K562 (cell line): ENCODE data around the gene SAMD11. TPM values are rescaled to one million over a fixed set of nuclear protein-coding genes. Genes with fewer than 3 reads are reported as not detected.

ENCODE experiments used
- ATAC-seq: fragments of 200-7000 bp; cut with Tn5 transposase; 3 replicates; pipeline ENCODE4 v1.9.1; 2020; ENCODE audit warnings: moderate library complexity
- BruUV-seq: library from RNA; stranded (reverse); fragments of 400-500 nt; replicated peaks from 2 replicates; lab custom pipeline; 2021; lab: Mats Ljungman, UMichigan
- CTCF ChIA-PET: fragments of 300-600 bp; formaldehyde crosslinking; extraction: SDS; loops from one replicate; lab custom pipeline; 2021; ENCODE audit warnings: low intra/inter-chr PET ratio; lab: Yijun Ruan, JAX
- POLR2A ChIA-PET: fragments of 300-600, 350-650 bp; sonication (Branson Sonifier 250); formaldehyde crosslinking; extraction: SDS; loops from one replicate; lab custom pipeline; 2021; ENCODE audit warnings: antibody characterized with exemption, inconsistent platforms; lab: Yijun Ruan, JAX
- DNase-seq, 4 experiments: peaks; one replicate each; pipeline versions ENCODE4 v3.0.0 to v3.0.0-alpha.2; 2011 to 2018; ENCODE audit warnings: low spot score in 3 of 4, mixed read lengths in 3 of 4; ENCODE audit errors: extremely low read depth in 1 of 4
- FAIRE-seq: peaks from 2 replicates; lab custom pipeline; 2011; peaks lifted over from hg19 to GRCh38; lab: Jason Lieb, UNC
- H2AFZ ChIP-seq: 2 replicates; pipeline ENCODE4 v1.6.0; 2011; ENCODE audit warnings: low read depth, low read length, control low read depth, inconsistent platforms
- H3K27ac ChIP-seq: fragments of 200-600 bp; 3 replicates; pipeline ENCODE4 v1.8.0; 2011; ENCODE audit warnings: low read depth, mild to moderate bottlenecking, control low read depth, inconsistent platforms, low read length, moderate library complexity, mixed read lengths; ENCODE audit errors: extremely low read depth
- H3K27me3 ChIP-seq, 2 experiments: fragments of 300-600 bp in 1 of 2; 2 replicates in 1 of 2; 3 replicates in 1 of 2; pipeline versions ENCODE4 v1.6.0 to v1.8.0; 2011; ENCODE audit warnings: inconsistent platforms in 2 of 2, low read length in 2 of 2, mild to moderate bottlenecking in 1 of 2, mixed read lengths in 1 of 2, moderate library complexity in 1 of 2; ENCODE audit not compliant: control insufficient read depth in 2 of 2, insufficient read depth in 2 of 2
- H3K36me3 ChIP-seq: fragments of 300-600 bp; 3 replicates; pipeline ENCODE4 v1.8.0; 2011; ENCODE audit warnings: mild to moderate bottlenecking, low read length, inconsistent platforms; ENCODE audit not compliant: control insufficient read depth, insufficient read depth
- H3K4me1 ChIP-seq, 2 experiments: fragments of 200-600 bp in 1 of 2; replicated peaks in 1 of 2; 2 replicates in 1 of 2; 3 replicates in 1 of 2; pipeline versions ENCODE4 v1.5.1 to v1.8.0; 2011; ENCODE audit warnings: inconsistent platforms in 2 of 2, low read length in 2 of 2, mild to moderate bottlenecking in 1 of 2, mixed read lengths in 1 of 2, moderate library complexity in 1 of 2; ENCODE audit not compliant: control insufficient read depth in 2 of 2, insufficient read depth in 2 of 2
- H3K4me2 ChIP-seq: 2 replicates; pipeline ENCODE4 v1.6.1; 2011; ENCODE audit warnings: low read length, control low read depth, inconsistent platforms, mixed read lengths; ENCODE audit not compliant: insufficient read depth
- H3K4me3 ChIP-seq: fragments of 200-600 bp; sonication (generic), shearing (Covaris generic); 2 replicates; pipeline ENCODE4 v1.5.1; 2016; ENCODE audit warnings: control low read depth, inconsistent platforms
- H3K79me2 ChIP-seq: fragments of 200-600 bp; 3 replicates; pipeline ENCODE4 v1.8.0; 2011; ENCODE audit warnings: low read length, inconsistent platforms; ENCODE audit not compliant: control insufficient read depth, insufficient read depth
- H3K9ac ChIP-seq, 2 experiments: 2 replicates each; pipeline versions ENCODE4 v1.6.0 to v1.6.1; 2011; ENCODE audit warnings: low read depth in 2 of 2, low read length in 2 of 2, control low read depth in 1 of 2, inconsistent platforms in 1 of 2, mild to moderate bottlenecking in 1 of 2, mixed read lengths in 1 of 2; ENCODE audit not compliant: insufficient read depth in 1 of 2
- H3K9me1 ChIP-seq: one replicate; pipeline ENCODE4 v1.6.0; 2011; ENCODE audit warnings: inconsistent platforms, mild to moderate bottlenecking, low read length, moderate library complexity; ENCODE audit not compliant: control insufficient read depth, insufficient read depth
- H3K9me3 ChIP-seq: replicated peaks from 2 replicates; pipeline ENCODE4 v1.5.1; 2011; ENCODE audit warnings: low read depth, low read length, inconsistent platforms; ENCODE audit not compliant: control insufficient read depth, insufficient read depth
- H4K20me1 ChIP-seq: replicated peaks from 2 replicates; pipeline ENCODE4 v1.6.1; 2011; ENCODE audit warnings: low read length, inconsistent platforms, mixed read lengths; ENCODE audit not compliant: control insufficient read depth, insufficient read depth
- ARID3A ChIP-seq: IDR thresholded peaks from 2 replicates; pipeline ENCODE4 v1.6.1; 2012; ENCODE audit warnings: low read depth, low read length, improper control_type of control experiment, borderline replicate concordance
- BHLHE40 ChIP-seq: IDR thresholded peaks from 2 replicates; pipeline ENCODE4 v1.6.1; 2011; ENCODE audit warnings: low read length, improper control_type of control experiment
- FIP1L1 ChIP-seq: fragments of 200-400 bp; formaldehyde crosslinking; IDR thresholded peaks from 2 replicates; pipeline ENCODE4 v1.6.1; 2018; ENCODE audit warnings: mild to moderate bottlenecking, low read depth, low read length; ENCODE audit not compliant: poor library complexity, severe bottlenecking
- MEF2D ChIP-seq: conservative IDR thresholded peaks from 2 replicates; pipeline ENCODE4 v1.6.1; 2016; ENCODE audit warnings: low read depth, missing genetic modification characterization, missing compliant biosample characterization
- PHF8 ChIP-seq: fragments of 200-600 bp; sonication (generic); IDR thresholded peaks from 2 replicates; pipeline ENCODE4 v1.6.1; 2012; ENCODE audit warnings: mixed run types, mild to moderate bottlenecking, inconsistent platforms, low read length, moderate library complexity, borderline replicate concordance
- SAP30 ChIP-seq: fragments of 200-600 bp; sonication (generic); IDR thresholded peaks from 2 replicates; pipeline ENCODE4 v1.6.1; 2012; ENCODE audit warnings: borderline replicate concordance, low read depth, mild to moderate bottlenecking, moderate library complexity, low read length, control low read depth, inconsistent platforms; ENCODE audit not compliant: insufficient read depth, poor library complexity, severe bottlenecking
- SRSF9 ChIP-seq: fragments of 200-400 bp; formaldehyde crosslinking; IDR thresholded peaks from 2 replicates; pipeline ENCODE4 v1.6.1; 2017; ENCODE audit warnings: low read depth, low read length, borderline replicate concordance
- UBTF ChIP-seq, 2 experiments: IDR thresholded peaks; 2 replicates each; pipeline ENCODE4 v1.6.1; 2012; ENCODE audit warnings: improper control_type of control experiment in 2 of 2, low read depth in 2 of 2, low read length in 2 of 2, borderline replicate concordance in 1 of 2
- USF2 ChIP-seq: sonication (generic); formaldehyde crosslinking; IDR thresholded peaks from 2 replicates; pipeline ENCODE4 v1.5.0; 2020; ENCODE audit warnings: missing genetic modification reagents
- ZNF316 ChIP-seq: fragments of 450-650 bp; IDR thresholded peaks from 2 replicates; pipeline ENCODE4 v1.6.1; 2016
- ZNF584 ChIP-seq: fragments of 200-800 bp; sonication (Bioruptor generic); IDR thresholded peaks from 2 replicates; pipeline ENCODE4 v1.6.1; 2016; ENCODE audit warnings: low read depth, mild to moderate bottlenecking, missing genetic modification characterization, missing compliant biosample characterization
- ZNF717 ChIP-seq: fragments of 250-450 bp; sonication (Bioruptor Pico); IDR thresholded peaks from 2 replicates; pipeline ENCODE4 v1.5.0; 2021
- ZNF75A ChIP-seq: fragments of 450-650 bp; formaldehyde crosslinking; IDR thresholded peaks from 2 replicates; pipeline ENCODE4 v1.4.0; 2020; ENCODE audit warnings: mild to moderate bottlenecking
- WGBS: fragments of 100-300 bp; shearing (Covaris generic); methylation state at CpG from one replicate; pipeline ENCODE4 v1.1.6; 2016; ENCODE audit warnings: low coverage, mixed read lengths; ENCODE audit not compliant: insufficient coverage; ENCODE audit errors: missing lambda C conversion rate; 5-methylcytosine and 5-hydroxymethylcytosine counted together
- in situ Hi-C: fragments of 300-500 bp; cut with MboI; formaldehyde crosslinking; loops from 4 replicates; pipeline ENCODE4 v1.15.0; 2018; ENCODE audit warnings: inconsistent platforms, mixed read lengths
- intact Hi-C: fragments of 100-400 bp; cut with micrococcal nuclease; formaldehyde crosslinking; loops from 2 replicates; pipeline ENCODE4 v1.14.2; 2022
- polyA plus RNA-seq, 8 experiments: library from polyadenylated mRNA; depleted of rRNA in 4 of 8; stranded (reverse) in 5 of 8; unstranded in 3 of 8; fragments of >200 nt; fragmentation: Nextera tagmentation in 2 of 8; fragmentation: Illumina TruSeq in 1 of 8; extraction: Ambion mirVana in 2 of 8; extraction: Trizol in 1 of 8; gene quantifications; 2 replicates each; pipeline versions ENCODE4 v1.2.1 to v1.2.3, GENCODE V29; 2011 to 2014; ENCODE audit warnings: inconsistent platforms in 1 of 8, missing spikeins in 1 of 8
- total RNA-seq, 7 experiments: library from RNA; depleted of rRNA in 6 of 7; stranded (reverse); fragments of >200 nt in 6 of 7; fragmentation: Illumina TruSeq in 2 of 7; extraction: Trizol in 2 of 7; gene quantifications; 2 replicates each; pipeline versions ENCODE4 v1.2.1 to v1.2.3, GENCODE V29; 2011 to 2021; ENCODE audit warnings: low replicate concordance in 1 of 7

SAMD11 gene
- total and polyA plus RNA-seq, 9 of the 15 experiments (the other 6 are each of a cell fraction or from before 2014, with no cell fraction given), result 0.07 to 0.82 (median 0.11) TPM; not detected in 2

GRCh38 chr1:980602-981395, 57.1 kb downstream of the SAMD11 start:
- H3K9me1 ChIP-seq, result no peaks in the 10 kb centered on the region
- H3K9ac ChIP-seq, result peak overlapping the region in 1 of 2 experiments; percentile 45; a peak in 1 of 4 replicates
- ATAC-seq (peak; percentile 29), FAIRE-seq (no peak), DNase-seq (no peak)
- no peaks in the 10 kb centered on the region for H3K79me2 ChIP-seq
- peaks cover 0 to 69% of the 10 kb centered on the region in 2 experiments; a peak in 3 of 5 replicates for H3K4me1 ChIP-seq
- no peak overlapping the region for H3K27ac ChIP-seq
- POLR2A ChIA-PET, result interaction anchor here (0.6 to 1.5 kb wide), 6 partner anchors 12 to 343 kb away, joined by 3 to 7 read pairs (median 4); partner anchors contain the start of gene HES4
- H3K4me2 ChIP-seq, result no peak overlapping the region; the same call in 1 of the 2 replicates
- H2AFZ ChIP-seq, result no peak overlapping the region
- peaks cover 13% of the 10 kb centered on the region for H4K20me1 ChIP-seq
- no TSS peak for BruUV-seq
- CTCF ChIA-PET, result no interaction called here
- peaks cover 39 to 65% of the 10 kb centered on the region in 2 experiments; a peak in 4 of 5 replicates for H3K27me3 ChIP-seq
- no peaks in the 10 kb centered on the region for H3K36me3 ChIP-seq
- in situ Hi-C loops (loop anchor here (10.0 kb wide), 1 partner anchor 84 kb away; no protein-coding TSS in a partner anchor), intact Hi-C loops (loop anchor here (10.0 kb wide), 1 partner anchor 314 kb away; no protein-coding TSS in a partner anchor)
- WGBS, result 13% methylated on average over 35 of the region's 35 CpGs
- H3K9me3 ChIP-seq, result no peaks in the 10 kb centered on the region
- H3K4me3 ChIP-seq, result no peak overlapping the region
- TF ChIP-seq ZNF316, result peak; percentile 28; the same call in 1 of the 2 replicates
- TF ChIP-seq UBTF (IDR thresholded peaks at IDR 0.05; ENCODE audit: borderline replicate concordance in 1 of 2, low read depth in 2 of 2, low read length in 2 of 2), result peak; percentile 32 to 68; a peak in 1 of 4 replicates
- no peak for TF ChIP-seq USF2 (CRISPR knock-in tag)
- no peak for TF ChIP-seq ZNF75A
- TF ChIP-seq FIP1L1, result peak; percentile 46
- no peak for TF ChIP-seq MEF2D (tag)
- no peak for TF ChIP-seq SAP30
- TF ChIP-seq ZNF717 (CRISPR knock-in tag), result no peak
- TF ChIP-seq PHF8, result peak; percentile 24; the same call in 1 of the 2 replicates
- no peak for TF ChIP-seq ZNF584 (CRISPR knock-in tag)
- TF ChIP-seq SRSF9, result no peak
- peak; percentile 30; the same call in 1 of the 2 replicates for TF ChIP-seq BHLHE40
- TF ChIP-seq ARID3A, result no peak
